ENCODE results near the gene ALPP.

- no peak for TF ChIP-seq POLR2A (IDR thresholded peaks at IDR 0.05)
- TF ChIP-seq CTCF (IDR thresholded peaks at IDR 0.05), result no peak
These were observed 19.9 kb downstream of the ALPP start for GRCh38 chr2:232398293-232399034.

All from Peyer's patch (tissue), 4 donors.